PC-9 (cell line): ENCODE measurements around the gene COL24A1. TPM values are rescaled to one million over a fixed set of nuclear protein-coding genes. Genes with fewer than 3 reads are reported as not detected.
A peak's percentile ranks its signal among the peaks of the same experiment; 100 is the strongest.

Experiments
- BruUV-seq: library from RNA; stranded (reverse); fragments of 400-500 nt; replicated peaks from 2 replicates; lab custom pipeline; 2021; lab: Mats Ljungman, UMichigan
- CTCF ChIA-PET: fragments of 300-600 bp; sonication (Branson Sonifier 250); formaldehyde crosslinking; loops from one replicate; lab custom pipeline; 2022; ENCODE audit warnings: antibody characterized with exemption; lab: Charles Lee
- POLR2A ChIA-PET: fragments of 300-600 bp; sonication (Branson Sonifier 250); formaldehyde crosslinking; loops from one replicate; lab custom pipeline; 2022; ENCODE audit warnings: antibody characterized with exemption; ENCODE audit not compliant: unreplicated experiment; lab: Charles Lee
- DNase-seq, 2 experiments: peaks; one replicate each; pipeline versions ENCODE4 v3.0.0 to v3.0.0-alpha.2; 2015 to 2022; ENCODE audit warnings: mixed read lengths in 1 of 2
- H2AFZ ChIP-seq: fragments of 200-600 bp; sonication (generic); 2 replicates; pipeline ENCODE4 v1.8.1; 2017; ENCODE audit warnings: antibody characterized with exemption
- H3F3A ChIP-seq: fragments of 200-600 bp; sonication (generic); 2 replicates; pipeline ENCODE4 v1.8.1; 2017; ENCODE audit warnings: antibody characterized with exemption, mild to moderate bottlenecking, low read depth; ENCODE audit not compliant: insufficient read depth
- H3K27ac ChIP-seq: fragments of 200-600 bp; sonication (generic); 2 replicates; pipeline ENCODE4 v1.6.1; 2016; ENCODE audit warnings: mixed run types
- H3K27me3 ChIP-seq: fragments of 200-600 bp; sonication (generic); 2 replicates; pipeline ENCODE4 v1.6.1; 2016; ENCODE audit warnings: low read depth, mixed run types; ENCODE audit not compliant: insufficient read depth
- H3K36me3 ChIP-seq: fragments of 200-600 bp; sonication (generic); 2 replicates; pipeline ENCODE4 v1.6.1; 2016; ENCODE audit warnings: low read depth, mixed run types
- H3K4me1 ChIP-seq: fragments of 200-600 bp; sonication (generic); replicated peaks from 2 replicates; pipeline ENCODE4 v1.6.1; 2016; ENCODE audit warnings: mixed run types; ENCODE audit not compliant: insufficient read depth
- H3K4me2 ChIP-seq: fragments of 200-600 bp; sonication (generic); 2 replicates; pipeline ENCODE4 v1.6.1; 2017; ENCODE audit warnings: mixed run types
- H3K4me3 ChIP-seq: fragments of 200-600 bp; sonication (generic); 2 replicates; pipeline ENCODE4 v1.6.1; 2016; ENCODE audit warnings: mixed run types
- H3K79me2 ChIP-seq: fragments of 200-600 bp; sonication (generic); 2 replicates; pipeline ENCODE4 v1.6.1; 2017; ENCODE audit warnings: low read depth, mixed run types
- H3K9me2 ChIP-seq: fragments of 200-600 bp; sonication (generic); 2 replicates; pipeline ENCODE4 v1.8.1; 2017; ENCODE audit warnings: mild to moderate bottlenecking; ENCODE audit not compliant: insufficient read depth
- H3K9me3 ChIP-seq: fragments of 200-600 bp; sonication (generic); 2 replicates; pipeline ENCODE4 v1.8.1; 2016; ENCODE audit warnings: low read depth; ENCODE audit not compliant: insufficient read depth
- H4K20me1 ChIP-seq: fragments of 200-600 bp; sonication (generic); 2 replicates; pipeline ENCODE4 v1.8.1; 2017; ENCODE audit not compliant: insufficient read depth
- CTCF ChIP-seq: fragments of 200-600 bp; sonication (generic); conservative IDR thresholded peaks from 2 replicates; pipeline ENCODE4 v1.6.1; 2017; ENCODE audit warnings: mixed run types, antibody characterized with exemption, mild to moderate bottlenecking, moderate library complexity
- EZH2 ChIP-seq: fragments of 200-600 bp; sonication (generic); IDR thresholded peaks from 2 replicates; pipeline ENCODE4 v1.8.0; 2017; ENCODE audit warnings: antibody characterized with exemption, low read depth
- intact Hi-C: fragments of 100-400 bp; cut with micrococcal nuclease; formaldehyde crosslinking; loops from one replicate; pipeline ENCODE4 v1.10.0; 2022; ENCODE audit not compliant: unreplicated experiment
- total RNA-seq: library from RNA; stranded (reverse); gene quantifications from 2 replicates; pipeline ENCODE4 v1.2.3, GENCODE V29; 2021

Gene COL24A1
- total RNA-seq, 1 experiment from 2014 or later = 0.15 TPM

DNA sequence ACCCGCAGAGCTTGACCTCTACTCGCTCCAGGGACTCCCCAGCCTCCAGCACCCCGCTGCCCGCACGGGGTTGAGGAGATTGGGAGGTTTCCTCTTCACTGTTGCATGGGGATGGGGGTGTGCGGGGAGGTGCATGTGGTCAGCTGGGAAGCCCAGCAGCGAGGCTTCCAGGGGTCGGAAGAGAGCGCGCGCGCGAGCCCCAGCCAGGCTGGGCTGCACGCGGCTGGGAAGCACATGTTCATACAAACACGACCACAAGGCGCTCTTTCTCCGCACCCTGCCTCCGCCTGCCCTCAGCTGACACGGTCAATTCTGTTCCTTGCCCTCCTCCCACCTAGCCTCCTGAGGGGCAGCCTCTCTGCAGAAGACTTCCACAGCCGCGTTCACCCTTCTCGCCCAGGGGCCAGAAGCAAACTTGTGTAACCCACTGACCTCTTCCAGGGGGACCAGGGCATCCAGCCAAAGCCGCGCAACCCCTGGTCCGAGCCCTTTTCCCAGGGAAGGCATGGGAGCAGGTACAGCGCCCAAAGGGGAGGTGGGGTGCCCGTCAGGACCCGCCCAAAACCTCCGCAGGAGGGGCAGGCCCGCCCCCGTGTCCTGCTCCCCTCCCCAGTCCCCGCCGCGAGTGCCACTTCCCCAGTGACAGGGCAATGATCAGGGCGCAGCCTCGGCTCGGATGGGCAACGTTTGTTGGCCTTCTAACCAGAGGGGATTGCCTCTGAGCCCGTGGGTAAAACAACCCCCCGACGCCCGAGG lies 1.3 kb downstream of the COL24A1 start:
- H3K36me3 ChIP-seq = no peaks in the 10 kb centered on the region

DNA sequence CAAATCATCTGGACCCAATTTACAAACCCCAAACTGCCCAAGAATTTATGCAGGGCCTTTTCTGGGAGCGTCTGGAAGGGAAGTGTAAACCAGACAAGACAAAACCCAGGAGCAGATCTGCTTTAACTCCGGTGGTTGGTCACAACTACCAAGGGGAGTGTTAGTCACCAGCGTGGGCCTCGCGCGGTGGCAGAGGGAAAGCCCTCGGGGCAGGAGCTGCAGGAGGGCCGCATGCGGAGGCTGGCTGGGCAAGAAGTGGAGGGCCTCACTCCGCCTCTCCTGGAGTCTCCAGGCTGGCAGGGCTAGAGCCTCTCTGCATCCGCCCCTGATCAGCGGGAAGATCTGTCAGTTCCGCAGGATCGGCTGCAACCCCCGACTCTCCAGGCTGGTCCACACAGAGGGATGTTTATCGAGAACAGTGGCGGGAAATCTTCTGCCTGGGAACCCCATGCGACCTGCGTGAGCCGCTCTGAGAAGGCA lies 2.0 kb downstream of the COL24A1 start:
- Histone ChIP-seq H3F3A (no peaks in the 10 kb centered on the region), H3K4me3 (no peak overlapping the region), H3K27ac (no peak overlapping the region), H3K9me2 (no peaks in the 10 kb centered on the region), H3K9me3 (no peaks in the 10 kb centered on the region), H3K27me3 (peaks cover 5% of the 10 kb centered on the region; the same call in 1 of the 2 replicates), H3K36me3 (no peaks in the 10 kb centered on the region), H3K4me2 (peak overlapping the region; percentile 17; the same call in 1 of the 2 replicates), H3K79me2 (no peaks in the 10 kb centered on the region), H2AFZ (no peak overlapping the region), H4K20me1 (no peaks in the 10 kb centered on the region), H3K4me1 (no peaks in the 10 kb centered on the region)
- ChIA-PET POLR2A (no interaction called here), CTCF (no interaction called here)
- no TSS peak for BruUV-seq
- TF ChIP-seq CTCF (no peak), EZH2 (no peak)
- peak in 1 of 2 experiments; percentile 23 for DNase-seq
- intact Hi-C loops = no loop called here

More for the DNA sequence above, 1.3 kb downstream of the COL24A1 start:
- H3F3A ChIP-seq = no peaks in the 10 kb centered on the region
- peak overlapping the region; percentile 49; the same call in 1 of the 2 replicates for H3K4me2 ChIP-seq
- CTCF ChIA-PET = no interaction called here
- peak in 1 of 2 experiments; percentile 0 for DNase-seq
- peaks cover 5% of the 10 kb centered on the region; the same call in 1 of the 2 replicates for H3K27me3 ChIP-seq
- H4K20me1 ChIP-seq = no peaks in the 10 kb centered on the region
- intact Hi-C loops = no loop called here
- H2AFZ ChIP-seq = no peak overlapping the region
- no TSS peak for BruUV-seq
- no peaks in the 10 kb centered on the region for H3K79me2 ChIP-seq
- H3K4me1 ChIP-seq = no peaks in the 10 kb centered on the region
- H3K9me3 ChIP-seq = no peaks in the 10 kb centered on the region
- no peak for TF ChIP-seq CTCF
- TF ChIP-seq EZH2 = no peak
- no peaks in the 10 kb centered on the region for H3K9me2 ChIP-seq
- no peak overlapping the region for H3K27ac ChIP-seq
- POLR2A ChIA-PET = no interaction called here
- H3K4me3 ChIP-seq = no peak overlapping the region

DNA sequence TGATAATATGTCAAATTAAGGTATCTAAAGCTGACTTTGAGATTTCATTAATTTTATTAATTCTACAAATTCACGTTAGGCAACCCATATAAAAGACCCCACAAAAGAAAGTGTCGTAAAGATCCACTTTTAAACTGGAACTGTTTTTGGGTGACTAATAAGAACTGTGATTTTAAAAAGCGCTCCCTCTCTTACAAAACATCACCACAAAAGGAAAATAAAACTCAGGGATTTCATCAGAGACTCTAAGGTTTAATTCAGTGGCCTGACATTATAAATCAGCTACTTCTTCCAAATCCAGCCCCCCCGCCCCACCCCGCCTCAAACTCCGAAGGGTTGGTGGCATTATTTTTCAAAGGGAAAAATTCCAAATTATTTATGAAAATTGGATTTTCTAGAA lies 2.7 kb downstream of the COL24A1 start:
- Histone ChIP-seq H3K9me3 (no peaks in the 10 kb centered on the region), H3K4me2 (no peak overlapping the region), H3K79me2 (no peaks in the 10 kb centered on the region), H3K4me1 (no peaks in the 10 kb centered on the region), H3K36me3 (no peaks in the 10 kb centered on the region), H3K27ac (no peak overlapping the region), H4K20me1 (no peaks in the 10 kb centered on the region), H3K27me3 (peaks cover 5% of the 10 kb centered on the region; the same call in 1 of the 2 replicates), H3K9me2 (no peaks in the 10 kb centered on the region), H3K4me3 (no peak overlapping the region), H3F3A (no peaks in the 10 kb centered on the region), H2AFZ (no peak overlapping the region)
- no TSS peak for BruUV-seq
- DNase-seq = no peak
- TF ChIP-seq EZH2 (no peak), CTCF (no peak)
- ChIA-PET CTCF (no interaction called here), POLR2A (no interaction called here)
- intact Hi-C loops = no loop called here
